Parathyroid adenoma (tissue), 2 donors: ENCODE data around the gene HLA-DPA1.

Source experiments
- H2AFZ ChIP-seq: fragments of 300-600 bp; sonication (generic); one replicate; pipeline ENCODE4 v1.7.0; 2017; ENCODE audit warnings: antibody characterized with exemption, mild to moderate bottlenecking
- H3K27ac ChIP-seq: fragments of 300-600 bp; sonication (generic); one replicate; pipeline ENCODE4 v1.7.0; 2017
- H3K27me3 ChIP-seq: fragments of 300-600 bp; sonication (generic); one replicate; pipeline ENCODE4 v1.7.0; 2017; ENCODE audit warnings: low read length; ENCODE audit not compliant: control insufficient read depth, insufficient read depth
- H3K36me3 ChIP-seq: fragments of 300-600 bp; sonication (generic); one replicate; pipeline ENCODE4 v1.7.0; 2017; ENCODE audit warnings: low read length; ENCODE audit not compliant: control insufficient read depth, insufficient read depth
- H3K4me1 ChIP-seq: fragments of 300-600 bp; sonication (generic); one replicate; pipeline ENCODE4 v1.7.0; 2017; ENCODE audit warnings: control low read depth
- H3K4me2 ChIP-seq: fragments of 300-600 bp; sonication (generic); one replicate; pipeline ENCODE4 v1.7.0; 2017; ENCODE audit warnings: low read length
- H3K4me3 ChIP-seq: fragments of 300-600 bp; sonication (generic); one replicate; pipeline ENCODE4 v1.7.0; 2017; ENCODE audit warnings: low read depth, low read length
- H3K79me2 ChIP-seq: fragments of 300-600 bp; sonication (generic); one replicate; pipeline ENCODE4 v1.7.0; 2017; ENCODE audit warnings: control low read depth
- H3K9ac ChIP-seq: fragments of 300-600 bp; sonication (generic); one replicate; pipeline ENCODE4 v1.7.0; 2017; ENCODE audit warnings: mild to moderate bottlenecking
- H3K9me3 ChIP-seq: fragments of 300-600 bp; sonication (generic); one replicate; pipeline ENCODE4 v1.7.0; 2017; ENCODE audit warnings: low read length; ENCODE audit not compliant: control insufficient read depth
- TF ChIP-seq, protein P1 (sequence below): fragments of 300-600 bp; sonication (generic); IDR thresholded peaks from one replicate; pipeline ENCODE4 v1.7.0; 2017; ENCODE audit warnings: antibody characterized with exemption, mild to moderate bottlenecking
- donor health status: primary hyperparathyroidism.

HLA-DPA1 gene

GRCh38 chr6:33024521-33024920 lies 48.9 kb downstream of the HLA-DPA1 start:
- H3K9ac ChIP-seq: no peak overlapping the region
- no peaks in the 10 kb centered on the region for H3K79me2 ChIP-seq
- peaks cover 4% of the 10 kb centered on the region for H3K4me1 ChIP-seq
- no peak overlapping the region for H3K4me3 ChIP-seq
- no peak overlapping the region for H3K27ac ChIP-seq
- no peak overlapping the region for H3K4me2 ChIP-seq
- no peak overlapping the region for H2AFZ ChIP-seq
- no peaks in the 10 kb centered on the region for H3K27me3 ChIP-seq
- H3K9me3 ChIP-seq: no peaks in the 10 kb centered on the region
- no peaks in the 10 kb centered on the region for H3K36me3 ChIP-seq
- TF ChIP-seq, protein P1, sequence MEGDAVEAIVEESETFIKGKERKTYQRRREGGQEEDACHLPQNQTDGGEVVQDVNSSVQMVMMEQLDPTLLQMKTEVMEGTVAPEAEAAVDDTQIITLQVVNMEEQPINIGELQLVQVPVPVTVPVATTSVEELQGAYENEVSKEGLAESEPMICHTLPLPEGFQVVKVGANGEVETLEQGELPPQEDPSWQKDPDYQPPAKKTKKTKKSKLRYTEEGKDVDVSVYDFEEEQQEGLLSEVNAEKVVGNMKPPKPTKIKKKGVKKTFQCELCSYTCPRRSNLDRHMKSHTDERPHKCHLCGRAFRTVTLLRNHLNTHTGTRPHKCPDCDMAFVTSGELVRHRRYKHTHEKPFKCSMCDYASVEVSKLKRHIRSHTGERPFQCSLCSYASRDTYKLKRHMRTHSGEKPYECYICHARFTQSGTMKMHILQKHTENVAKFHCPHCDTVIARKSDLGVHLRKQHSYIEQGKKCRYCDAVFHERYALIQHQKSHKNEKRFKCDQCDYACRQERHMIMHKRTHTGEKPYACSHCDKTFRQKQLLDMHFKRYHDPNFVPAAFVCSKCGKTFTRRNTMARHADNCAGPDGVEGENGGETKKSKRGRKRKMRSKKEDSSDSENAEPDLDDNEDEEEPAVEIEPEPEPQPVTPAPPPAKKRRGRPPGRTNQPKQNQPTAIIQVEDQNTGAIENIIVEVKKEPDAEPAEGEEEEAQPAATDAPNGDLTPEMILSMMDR: no peak

- TF ChIP-seq, protein P1: no peak
- Histone ChIP-seq H3K27ac (no peak overlapping the region), H3K4me3 (no peak overlapping the region), H3K9ac (no peak overlapping the region), H3K9me3 (no peaks in the 10 kb centered on the region), H2AFZ (no peak overlapping the region), H3K4me2 (no peak overlapping the region), H3K4me1 (peaks cover 4% of the 10 kb centered on the region), H3K36me3 (no peaks in the 10 kb centered on the region), H3K27me3 (no peaks in the 10 kb centered on the region), H3K79me2 (no peaks in the 10 kb centered on the region)
Measured at GRCh38 chr6:33023536-33023935, 49.9 kb downstream of the HLA-DPA1 start.

DNA sequence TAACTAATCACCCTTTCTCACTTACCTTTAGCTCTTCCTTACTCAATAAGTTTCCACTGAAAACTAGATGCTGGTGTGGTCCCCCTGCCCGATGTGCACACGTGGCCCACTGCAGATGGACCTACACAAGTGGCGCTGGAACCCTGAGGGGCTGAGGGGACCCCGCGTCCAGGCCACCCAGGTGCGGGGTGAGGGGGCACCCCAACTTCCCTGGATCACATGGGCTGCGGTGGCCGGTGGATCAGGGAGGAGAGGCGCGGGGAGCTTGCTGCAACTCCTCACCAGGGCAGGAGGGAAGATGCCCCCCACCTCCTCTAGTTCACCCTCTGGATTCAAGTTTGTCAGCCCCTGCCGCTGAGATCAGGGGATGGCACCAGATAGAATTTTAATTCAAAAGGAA lies 51.5 kb downstream of the HLA-DPA1 start:
- Histone ChIP-seq H2AFZ (no peak overlapping the region), H3K9ac (no peak overlapping the region), H3K36me3 (no peaks in the 10 kb centered on the region), H3K27me3 (no peaks in the 10 kb centered on the region), H3K4me2 (no peak overlapping the region), H3K27ac (no peak overlapping the region), H3K4me1 (no peaks in the 10 kb centered on the region), H3K4me3 (no peak overlapping the region), H3K79me2 (no peaks in the 10 kb centered on the region), H3K9me3 (no peaks in the 10 kb centered on the region)
- TF ChIP-seq, protein P1: no peak

DNA sequence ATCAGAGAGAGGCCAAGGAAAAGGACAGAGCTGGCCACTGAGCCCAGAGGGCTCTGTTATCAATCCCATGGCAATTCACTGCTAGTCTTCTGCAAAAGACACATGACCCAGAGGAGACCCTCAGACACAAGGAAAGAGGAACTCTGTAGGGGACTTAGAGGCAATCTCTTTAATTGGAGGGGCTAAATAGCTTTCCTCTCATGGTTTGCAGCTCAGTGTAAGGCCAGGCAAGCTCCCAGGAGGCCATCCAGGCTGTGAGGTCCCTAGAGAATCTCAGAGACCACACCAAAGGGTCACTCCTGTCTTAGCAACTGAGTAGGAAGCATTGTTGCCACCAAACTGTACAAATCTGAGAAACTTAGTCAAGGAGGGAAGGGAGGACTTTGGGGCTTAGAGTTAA lies 54.1 kb downstream of the HLA-DPA1 start:
- H3K79me2 ChIP-seq: no peaks in the 10 kb centered on the region
- H3K4me3 ChIP-seq: no peak overlapping the region
- peak overlapping the region; percentile 76 for H3K27ac ChIP-seq
- H3K27me3 ChIP-seq: no peaks in the 10 kb centered on the region
- H2AFZ ChIP-seq: peak overlapping the region; percentile 6
- no peak overlapping the region for H3K4me2 ChIP-seq
- H3K36me3 ChIP-seq: no peaks in the 10 kb centered on the region
- no peaks in the 10 kb centered on the region for H3K9me3 ChIP-seq
- TF ChIP-seq, protein P1: no peak
- no peaks in the 10 kb centered on the region for H3K4me1 ChIP-seq
- H3K9ac ChIP-seq: no peak overlapping the region

- no peaks in the 10 kb centered on the region for H3K27me3 ChIP-seq
- no peak overlapping the region for H3K4me3 ChIP-seq
- no peak overlapping the region for H3K9ac ChIP-seq
- no peak overlapping the region for H3K4me2 ChIP-seq
- TF ChIP-seq, protein P1: no peak
- H3K27ac ChIP-seq: peak overlapping the region; percentile 76
- H3K79me2 ChIP-seq: no peaks in the 10 kb centered on the region
- H3K9me3 ChIP-seq: no peaks in the 10 kb centered on the region
- H3K4me1 ChIP-seq: no peaks in the 10 kb centered on the region
- H3K36me3 ChIP-seq: no peaks in the 10 kb centered on the region
- peak overlapping the region; percentile 6 for H2AFZ ChIP-seq
Measured at GRCh38 chr6:33018904-33019303, 54.5 kb downstream of the HLA-DPA1 start.
